Prostate gland (tissue), 2 donors: ENCODE measurements around the gene SLC44A4. TPM values are rescaled to one million over a fixed set of nuclear protein-coding genes. Genes with fewer than 3 reads are reported as not detected.
"Not testable (repeated sequence)": the region's sequence is repeated elsewhere in the genome, so short reads cannot be mapped to it uniquely, and the experiment has no call there.

Experiments
- DNase-seq: peaks from one replicate; pipeline ENCODE4 v3.0.0-alpha.2; 2019; ENCODE audit warnings: low spot score
- H3K27ac ChIP-seq, 2 donors: fragments of 200-600 bp; sonication (generic); 2 replicates each; pipeline ENCODE4 v1.5.1; 2017 to 2019
- H3K27me3 ChIP-seq: fragments of 200-600 bp; sonication (generic); replicated peaks from 2 replicates; pipeline ENCODE4 v1.5.1; 2019; ENCODE audit not compliant: insufficient read depth
- H3K36me3 ChIP-seq, 2 donors: fragments of 200-600 bp; sonication (generic); 1 replicate in 1 of 2; 2 replicates in 1 of 2; pipeline versions ENCODE4 v1.5.1 to v1.8.1; 2017 to 2019
- H3K4me1 ChIP-seq: fragments of 200-600 bp; sonication (generic); replicated peaks from 2 replicates; pipeline ENCODE4 v1.5.1; 2019
- H3K4me3 ChIP-seq, 2 donors: fragments of 200-600 bp; sonication (generic); 2 replicates each; pipeline ENCODE4 v1.5.1; 2017 to 2019
- H3K9me3 ChIP-seq: fragments of 200-600 bp; sonication (generic); 2 replicates; pipeline ENCODE4 v1.5.1; 2017
- POLR2A ChIP-seq: fragments of 450-650 bp; IDR thresholded peaks from one replicate; pipeline ENCODE4 v1.6.1; 2016; ENCODE audit warnings: antibody characterized with exemption, mild to moderate bottlenecking
- POLR2AphosphoS5 ChIP-seq: sonication (generic); formaldehyde crosslinking; IDR thresholded peaks from one replicate; pipeline ENCODE4 v1.6.1; 2017; ENCODE audit warnings: antibody characterized with exemption
- WGBS: methylation state at CpG from one replicate; pipeline ENCODE4 v1.1.5; 2018; 5-methylcytosine and 5-hydroxymethylcytosine counted together
- intact Hi-C: fragments of 100-400 bp; cut with DNase I; formaldehyde crosslinking; loops from one replicate; pipeline ENCODE4 v1.14.2; 2022
- total RNA-seq, 2 donors: library from RNA; depleted of rRNA; stranded (reverse); fragments of >200 nt; gene quantifications; one replicate each; pipeline ENCODE4 v1.1.0, GENCODE V29; 2016
- TF ChIP-seq, protein P1 (sequence below), 4 experiments: fragments of 200-600 bp in 2 of 4; fragments of 450-650 bp in 2 of 4; sonication (generic) in 2 of 4; IDR thresholded peaks; 1 replicate in 3 of 4; 2 replicates in 1 of 4; pipeline ENCODE4 v1.5.1; 2016 to 2019; ENCODE audit warnings: antibody characterized with exemption in 4 of 4, mild to moderate bottlenecking in 2 of 4, moderate library complexity in 2 of 4

The SLC44A4 gene
- total RNA-seq, 2 donors from 2014 or later = 125 to 332 TPM

DNA sequence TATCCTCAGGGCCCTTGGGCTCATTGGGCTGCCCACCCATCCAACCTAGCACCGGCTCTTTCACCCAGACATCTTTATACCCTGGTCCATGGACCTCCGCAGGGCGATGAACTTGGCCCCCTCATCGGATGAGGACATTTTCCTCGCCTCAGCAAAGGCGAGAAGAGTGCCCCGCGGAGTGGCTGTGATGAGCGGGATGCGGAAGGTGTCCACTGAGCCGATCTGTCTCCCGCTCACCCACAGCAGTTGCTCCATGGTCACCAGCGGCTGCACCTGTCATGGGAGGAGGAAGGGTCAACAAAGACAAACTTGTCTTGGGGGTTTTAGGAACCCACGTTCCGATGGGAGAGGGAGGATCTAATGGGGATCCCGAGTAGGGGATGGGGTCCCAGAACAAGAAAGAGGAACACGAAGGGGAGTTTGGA is 16.9 kb downstream of the SLC44A4 start:
- TF ChIP-seq POLR2A = no peak
- TF ChIP-seq, protein P1, sequence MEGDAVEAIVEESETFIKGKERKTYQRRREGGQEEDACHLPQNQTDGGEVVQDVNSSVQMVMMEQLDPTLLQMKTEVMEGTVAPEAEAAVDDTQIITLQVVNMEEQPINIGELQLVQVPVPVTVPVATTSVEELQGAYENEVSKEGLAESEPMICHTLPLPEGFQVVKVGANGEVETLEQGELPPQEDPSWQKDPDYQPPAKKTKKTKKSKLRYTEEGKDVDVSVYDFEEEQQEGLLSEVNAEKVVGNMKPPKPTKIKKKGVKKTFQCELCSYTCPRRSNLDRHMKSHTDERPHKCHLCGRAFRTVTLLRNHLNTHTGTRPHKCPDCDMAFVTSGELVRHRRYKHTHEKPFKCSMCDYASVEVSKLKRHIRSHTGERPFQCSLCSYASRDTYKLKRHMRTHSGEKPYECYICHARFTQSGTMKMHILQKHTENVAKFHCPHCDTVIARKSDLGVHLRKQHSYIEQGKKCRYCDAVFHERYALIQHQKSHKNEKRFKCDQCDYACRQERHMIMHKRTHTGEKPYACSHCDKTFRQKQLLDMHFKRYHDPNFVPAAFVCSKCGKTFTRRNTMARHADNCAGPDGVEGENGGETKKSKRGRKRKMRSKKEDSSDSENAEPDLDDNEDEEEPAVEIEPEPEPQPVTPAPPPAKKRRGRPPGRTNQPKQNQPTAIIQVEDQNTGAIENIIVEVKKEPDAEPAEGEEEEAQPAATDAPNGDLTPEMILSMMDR (IDR thresholded peaks at IDR 0.05) = no peak
- TF ChIP-seq POLR2AphosphoS5 = no peak
- intact Hi-C loops = no loop called here
- DNase-seq = no peak
- no peaks in the 10 kb centered on the region for H3K36me3 ChIP-seq
- H3K27me3 ChIP-seq = no peaks in the 10 kb centered on the region
- H3K4me1 ChIP-seq = peaks cover 7% of the 10 kb centered on the region
- 37% methylated on average over 17 of the region's 17 CpGs for WGBS
- peak overlapping the region; percentile 69 to 84 for H3K4me3 ChIP-seq
- no peaks in the 10 kb centered on the region for H3K9me3 ChIP-seq
- peak overlapping the region; percentile 92 to 97 for H3K27ac ChIP-seq

DNA sequence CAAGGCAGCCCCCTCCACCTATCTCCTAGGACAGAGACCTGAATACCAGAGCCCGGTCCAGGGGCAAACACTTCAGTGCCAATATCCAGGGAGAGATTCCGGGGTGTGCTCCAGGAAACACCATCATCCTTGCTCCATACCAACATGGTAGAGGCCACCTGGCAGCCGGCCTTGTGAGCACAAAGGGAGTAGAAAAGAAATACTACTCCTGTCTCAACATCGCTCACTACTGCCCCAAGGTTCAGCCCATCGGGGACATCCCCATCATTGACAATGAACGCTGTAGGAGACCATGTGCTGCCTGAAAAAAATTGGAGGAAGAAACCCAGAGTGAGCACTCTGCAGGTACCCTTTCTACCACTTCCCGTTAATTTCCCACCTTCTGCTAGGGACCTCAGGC is 17.6 kb downstream of the SLC44A4 start:
- Histone ChIP-seq H3K9me3 (no peaks in the 10 kb centered on the region), H3K36me3 (no peaks in the 10 kb centered on the region), H3K4me3 (no peak overlapping the region), H3K27me3 (no peaks in the 10 kb centered on the region), H3K27ac (peak overlapping the region in 1 of 2 donors; percentile 97), H3K4me1 (peaks cover 7% of the 10 kb centered on the region)
- DNase-seq = no peak
- 91% methylated on average over 7 of the region's 7 CpGs for WGBS
- TF ChIP-seq POLR2A = no peak
- TF ChIP-seq, protein P1 (IDR thresholded peaks at IDR 0.05) = no peak
- no peak for TF ChIP-seq POLR2AphosphoS5
- intact Hi-C loops = no loop called here

- 95% methylated on average over 13 of the region's 13 CpGs for WGBS
- TF ChIP-seq, protein P1 (IDR thresholded peaks at IDR 0.05) = no peak
- no peak for TF ChIP-seq POLR2A
- TF ChIP-seq POLR2AphosphoS5 = no peak
- intact Hi-C loops = no loop called here
These were observed 18.4 kb downstream of the SLC44A4 start for GRCh38 chr6:31860349-31860748.

DNA sequence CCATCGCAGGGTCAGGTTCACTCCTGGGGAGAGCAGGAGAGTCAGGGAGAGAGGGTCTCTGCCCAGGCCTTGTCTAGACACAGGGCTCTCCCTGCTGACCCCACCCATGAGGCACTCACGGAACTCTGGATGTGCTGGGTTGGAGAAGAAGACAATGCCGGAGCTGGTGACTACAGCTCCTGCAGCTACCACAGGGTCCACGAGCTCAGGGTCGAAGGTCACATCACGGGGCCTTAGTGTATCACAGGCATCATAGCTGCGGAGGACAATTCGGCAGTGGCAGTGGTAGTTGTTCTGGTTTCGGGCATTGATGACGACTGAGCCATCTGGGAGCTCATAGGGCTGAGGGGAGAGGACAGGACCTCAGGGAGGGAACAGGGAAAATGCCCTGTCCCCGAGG is 18.9 kb downstream of the SLC44A4 start:
- Histone ChIP-seq H3K4me1 (peaks cover 7% of the 10 kb centered on the region), H3K36me3 (no peaks in the 10 kb centered on the region), H3K4me3 (no peak overlapping the region), H3K27me3 (no peaks in the 10 kb centered on the region), H3K9me3 (no peaks in the 10 kb centered on the region), H3K27ac (no peak overlapping the region)
- WGBS = 90% methylated on average over 11 of the region's 11 CpGs
- TF ChIP-seq POLR2AphosphoS5 = no peak
- TF ChIP-seq, protein P1 (IDR thresholded peaks at IDR 0.05) = no peak
- no peak for TF ChIP-seq POLR2A
- DNase-seq = no peak
- intact Hi-C loops = no loop called here

More at GRCh38 chr6:31860349-31860748, 18.4 kb downstream of the SLC44A4 start:
- Histone ChIP-seq H3K4me3 (no peak overlapping the region), H3K9me3 (no peaks in the 10 kb centered on the region), H3K36me3 (no peaks in the 10 kb centered on the region), H3K27me3 (no peaks in the 10 kb centered on the region), H3K4me1 (peaks cover 7% of the 10 kb centered on the region), H3K27ac (no peak overlapping the region)
- DNase-seq = no peak

DNA sequence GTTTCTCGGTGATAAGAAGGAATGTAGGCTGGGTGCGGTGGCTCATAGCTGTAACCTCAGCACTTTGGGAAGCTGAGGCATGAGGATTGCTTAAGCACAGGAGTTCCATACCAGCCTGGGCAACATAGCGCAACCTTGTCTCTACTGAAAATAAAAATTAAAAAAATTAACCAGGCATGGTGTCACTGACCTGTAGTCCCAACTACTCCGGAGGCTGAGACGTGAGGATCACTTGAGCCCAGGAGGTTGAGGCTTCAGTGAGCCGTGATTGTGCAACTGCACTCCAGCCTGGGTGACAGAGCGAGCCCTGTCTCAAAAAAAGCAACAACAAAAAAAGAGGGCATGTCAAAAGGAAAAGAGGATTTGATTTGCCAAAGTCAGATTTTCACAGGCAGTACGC is 20.1 kb downstream of the SLC44A4 start:
- 89% methylated on average over 8 of the region's 8 CpGs for WGBS
- Histone ChIP-seq H3K4me1 (peaks cover 3% of the 10 kb centered on the region), H3K27me3 (no peaks in the 10 kb centered on the region), H3K4me3 (no peak overlapping the region), H3K36me3 (no peaks in the 10 kb centered on the region), H3K9me3 (no peaks in the 10 kb centered on the region), H3K27ac (no peak overlapping the region)
- intact Hi-C loops = no loop called here
- TF ChIP-seq, protein P1 (IDR thresholded peaks at IDR 0.05) = no peak
- TF ChIP-seq POLR2A (no peak), POLR2AphosphoS5 (no peak)
- no peak for DNase-seq

- not testable (repeated sequence) for DNase-seq
- 89% methylated on average over 8 of the region's 8 CpGs for WGBS
These were observed 21.0 kb downstream of the SLC44A4 start for GRCh38 chr6:31857774-31858173.

DNA sequence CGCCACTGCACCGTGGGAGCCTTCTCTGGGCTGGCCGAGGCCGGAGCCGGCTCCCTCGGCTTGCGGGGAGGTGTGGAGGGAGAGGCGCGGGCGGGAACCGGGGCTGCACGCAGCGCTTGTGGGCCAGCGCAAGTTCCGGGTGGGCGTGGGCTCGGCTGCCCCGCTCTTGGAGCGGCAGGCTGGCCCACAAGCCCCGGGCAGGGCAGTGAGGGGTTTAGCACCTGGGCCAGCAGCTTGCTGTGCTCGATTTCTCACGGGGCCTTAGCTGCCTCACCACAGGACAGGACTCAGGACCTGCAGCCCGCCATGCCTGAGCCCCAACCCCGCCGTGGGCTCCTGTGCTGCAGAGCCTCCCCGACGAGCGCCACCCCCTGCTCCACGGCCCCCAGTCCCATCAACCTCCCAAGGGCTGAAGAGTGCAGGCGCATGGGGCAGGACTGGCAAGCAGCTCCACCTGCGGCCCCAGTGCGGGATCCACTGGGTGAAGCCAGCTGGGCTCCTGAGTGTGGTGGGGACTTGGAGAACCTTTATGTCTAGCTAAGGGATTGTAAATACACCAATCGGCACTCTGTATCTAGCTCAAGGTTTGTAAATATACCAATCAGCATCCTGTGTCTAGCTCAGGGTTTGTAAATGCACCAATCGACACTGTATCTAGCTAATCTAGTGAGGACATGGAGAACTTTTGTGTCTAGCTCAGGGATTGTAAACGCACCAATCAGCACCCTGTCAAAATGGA is 26.6 kb downstream of the SLC44A4 start:
- DNase-seq, H3K4me3 ChIP-seq, H3K9me3 ChIP-seq, H3K27me3 ChIP-seq, H3K36me3 ChIP-seq, intact Hi-C loops, H3K4me1 ChIP-seq: not testable (repeated sequence)
- H3K27ac ChIP-seq = peak overlapping the region in 1 of 2 donors; percentile 65
- 83% methylated on average over 30 of the region's 35 CpGs for WGBS

More at GRCh38 chr6:31857774-31858173, 21.0 kb downstream of the SLC44A4 start:
- H3K4me1 ChIP-seq, intact Hi-C loops, H3K27me3 ChIP-seq, H3K27ac ChIP-seq, H3K36me3 ChIP-seq, H3K4me3 ChIP-seq, H3K9me3 ChIP-seq: not testable (repeated sequence)
